Fibroblast of skin of right quadriceps (primary cell): ENCODE measurements around the gene CNNM4.
A peak's percentile ranks its signal among the peaks of the same experiment; 100 is the strongest.

Source experiments
- DNase-seq: peaks from one replicate; pipeline ENCODE4 v3.0.0-alpha.2; 2013

The CNNM4 gene

GRCh38 chr2:96837575-96837974 lies 76.9 kb downstream of the CNNM4 start:
- DNase-seq, result no peak

- DNase-seq, result no peak
Measured at GRCh38 chr2:96838345-96839292, 77.9 kb downstream of the CNNM4 start.

- DNase-seq, result peak; percentile 21
Measured at GRCh38 chr2:96839293-96839874, 78.7 kb downstream of the CNNM4 start.

- no peak for DNase-seq
Measured at GRCh38 chr2:96839875-96840850, 79.5 kb downstream of the CNNM4 start.

GRCh38 chr2:96841701-96842495 lies 81.2 kb downstream of the CNNM4 start:
- DNase-seq, result no peak

GRCh38 chr2:96842600-96842999 lies 81.9 kb downstream of the CNNM4 start:
- no peak for DNase-seq

GRCh38 chr2:96843538-96844268 lies 83.0 kb downstream of the CNNM4 start, which contains the start of gene ANKRD23:
Gene ANKRD23 (minus strand): TSS chr2:96844021. CDS start chr2:96843992, 29 bp downstream.
- no peak for DNase-seq

- no peak for DNase-seq
Measured at GRCh38 chr2:96844405-96844808, 83.7 kb downstream of the CNNM4 start.

GRCh38 chr2:96846825-96847224 lies 86.1 kb downstream of the CNNM4 start:
- DNase-seq, result no peak

- DNase-seq, result no peak
Measured at GRCh38 chr2:96847586-96847985, 86.9 kb downstream of the CNNM4 start.

GRCh38 chr2:96848264-96848663 lies 87.6 kb downstream of the CNNM4 start:
- DNase-seq, result no peak

- DNase-seq, result no peak
Measured at GRCh38 chr2:96852667-96853066, 92.0 kb downstream of the CNNM4 start.

- DNase-seq, result no peak
Measured at GRCh38 chr2:96853321-96853720, 92.6 kb downstream of the CNNM4 start.

- DNase-seq, result peak; percentile 14
Measured at GRCh38 chr2:96856776-96857666, 96.3 kb downstream of the CNNM4 start.

- DNase-seq, result peak; percentile 98
Measured at GRCh38 chr2:96857667-96858372, 97.1 kb downstream of the CNNM4 start, which contains the start of gene ANKRD39. Gene ANKRD39 (minus strand): TSS chr2:96858016. CDS start chr2:96857987, 29 bp downstream.

GRCh38 chr2:96859099-96859649 lies 98.5 kb downstream of the CNNM4 start:
- no peak for DNase-seq

GRCh38 chr2:96859681-96860064 lies 99.0 kb downstream of the CNNM4 start:
- DNase-seq, result no peak

GRCh38 chr2:96860065-96861029 lies 99.6 kb downstream of the CNNM4 start:
- DNase-seq, result no peak
